GM12872 (cell line): ENCODE data around the gene AEBP1.

Source experiments
- CTCF ChIP-seq: IDR thresholded peaks from 3 replicates; pipeline ENCODE4 v1.5.1; 2011; ENCODE audit warnings: low read depth, mild to moderate bottlenecking, low read length, moderate library complexity; ENCODE audit not compliant: insufficient read depth

Gene AEBP1

GRCh38 chr7:44150966-44151941 lies 47.1 kb downstream of the AEBP1 start:
- TF ChIP-seq CTCF = no peak

- no peak for TF ChIP-seq CTCF
Measured at GRCh38 chr7:44151956-44152355, 47.8 kb downstream of the AEBP1 start.

- no peak for TF ChIP-seq CTCF
Measured at GRCh38 chr7:44152971-44153947, 49.1 kb downstream of the AEBP1 start.

- no peak for TF ChIP-seq CTCF
Measured at GRCh38 chr7:44153948-44154335, 49.8 kb downstream of the AEBP1 start.

- TF ChIP-seq CTCF = no peak
Measured at GRCh38 chr7:44154703-44155102, 50.6 kb downstream of the AEBP1 start.

- no peak for TF ChIP-seq CTCF
Measured at GRCh38 chr7:44155191-44156185, 51.3 kb downstream of the AEBP1 start.
